ENCODE results near the gene IL17F. TPM values are rescaled to one million over a fixed set of nuclear protein-coding genes. Genes with fewer than 3 reads are reported as not detected.

The IL17F gene
- total RNA-seq, 2 experiments from 2014 or later = not detected

DNA sequence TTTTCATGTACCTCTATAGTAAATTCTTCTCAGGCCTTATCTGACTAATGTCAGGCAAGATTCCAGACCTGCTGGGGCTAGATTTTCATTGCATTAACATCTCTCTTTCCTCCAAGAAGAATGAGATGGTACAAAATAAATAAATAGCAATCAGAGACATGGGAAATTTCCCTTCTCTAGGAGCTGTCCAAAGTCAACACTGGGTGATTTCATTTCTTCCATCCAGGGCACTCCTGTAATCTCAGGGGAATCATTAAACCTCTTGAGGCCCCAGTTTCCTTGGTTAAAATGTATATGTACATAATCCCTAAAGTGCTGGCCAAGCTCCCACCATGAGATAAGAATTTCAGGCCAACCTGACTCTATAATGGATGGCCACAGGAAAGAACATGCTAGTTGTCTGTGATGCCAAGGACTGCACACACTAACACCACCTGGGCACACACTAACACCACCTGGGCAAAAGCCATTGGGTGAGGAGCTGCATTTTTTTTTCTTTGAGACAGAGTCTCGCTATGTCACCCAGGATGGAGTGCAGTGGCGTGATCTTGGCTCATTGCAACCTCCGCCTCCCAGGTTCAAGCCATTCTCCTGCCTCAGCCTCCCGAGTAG, 912 bp downstream of the IL17F start:
- no peaks in the 10 kb centered on the region for H3K9me3 ChIP-seq (ENCODE audit: low read length)
- no peak overlapping the region for H3K27ac ChIP-seq (ENCODE audit: low read depth, low read length, poor library complexity, severe bottlenecking)
- no TSS peak for BruUV-seq (replicated peaks)
- H3K4me1 ChIP-seq (ENCODE audit: insufficient read depth, low read length, poor library complexity, severe bottlenecking) = no peaks in the 10 kb centered on the region
- TF ChIP-seq, protein P1, sequence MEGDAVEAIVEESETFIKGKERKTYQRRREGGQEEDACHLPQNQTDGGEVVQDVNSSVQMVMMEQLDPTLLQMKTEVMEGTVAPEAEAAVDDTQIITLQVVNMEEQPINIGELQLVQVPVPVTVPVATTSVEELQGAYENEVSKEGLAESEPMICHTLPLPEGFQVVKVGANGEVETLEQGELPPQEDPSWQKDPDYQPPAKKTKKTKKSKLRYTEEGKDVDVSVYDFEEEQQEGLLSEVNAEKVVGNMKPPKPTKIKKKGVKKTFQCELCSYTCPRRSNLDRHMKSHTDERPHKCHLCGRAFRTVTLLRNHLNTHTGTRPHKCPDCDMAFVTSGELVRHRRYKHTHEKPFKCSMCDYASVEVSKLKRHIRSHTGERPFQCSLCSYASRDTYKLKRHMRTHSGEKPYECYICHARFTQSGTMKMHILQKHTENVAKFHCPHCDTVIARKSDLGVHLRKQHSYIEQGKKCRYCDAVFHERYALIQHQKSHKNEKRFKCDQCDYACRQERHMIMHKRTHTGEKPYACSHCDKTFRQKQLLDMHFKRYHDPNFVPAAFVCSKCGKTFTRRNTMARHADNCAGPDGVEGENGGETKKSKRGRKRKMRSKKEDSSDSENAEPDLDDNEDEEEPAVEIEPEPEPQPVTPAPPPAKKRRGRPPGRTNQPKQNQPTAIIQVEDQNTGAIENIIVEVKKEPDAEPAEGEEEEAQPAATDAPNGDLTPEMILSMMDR (conservative IDR thresholded peaks at IDR 0.05; ENCODE audit: low read length) = no peak
- H2AFZ ChIP-seq (ENCODE audit: low read length) = no peak overlapping the region
- DNase-seq (ENCODE audit: low spot score) = no peak
- no peak overlapping the region for H3K4me3 ChIP-seq (ENCODE audit: low read depth, low read length, poor library complexity, severe bottlenecking)
- no peaks in the 10 kb centered on the region for H3K79me2 ChIP-seq (ENCODE audit: insufficient read depth, low read depth, low read length)
- H3K36me3 ChIP-seq (ENCODE audit: insufficient read depth, low read length) = no peaks in the 10 kb centered on the region
- H3K4me2 ChIP-seq (ENCODE audit: low read length) = no peak overlapping the region
- POLR2A ChIA-PET = interaction anchor here (0.7 to 2.9 kb wide), 4 partner anchors 10 to 428 kb away, joined by 3 to 7 read pairs (median 4); no protein-coding TSS in a partner anchor
- CTCF ChIA-PET (ENCODE audit: unreplicated experiment) = no interaction called here
- H4K20me1 ChIP-seq (ENCODE audit: insufficient read depth, low read length) = no peaks in the 10 kb centered on the region
- intact Hi-C loops (cut with micrococcal nuclease; ENCODE audit: unreplicated experiment) = no loop called here
- no peaks in the 10 kb centered on the region for H3K9me2 ChIP-seq (ENCODE audit: insufficient read depth, low read length)

GRCh38 chr6:52241819-52242218, 2.5 kb downstream of the IL17F start:
- H3K79me2 ChIP-seq (ENCODE audit: insufficient read depth, low read depth, low read length) = no peaks in the 10 kb centered on the region
- TF ChIP-seq, protein P1 (conservative IDR thresholded peaks at IDR 0.05; ENCODE audit: low read length) = no peak
- no peak for TF ChIP-seq EZH2phosphoT487 (IDR thresholded peaks at IDR 0.05; ENCODE audit: borderline replicate concordance, low read depth, low read length)
- no peak overlapping the region for H2AFZ ChIP-seq (ENCODE audit: low read length)
- no peak overlapping the region for H3K4me3 ChIP-seq (ENCODE audit: low read depth, low read length, poor library complexity, severe bottlenecking)
- H3K9me3 ChIP-seq (ENCODE audit: low read length) = no peaks in the 10 kb centered on the region
- no peak overlapping the region for H3K27ac ChIP-seq (ENCODE audit: low read depth, low read length, poor library complexity, severe bottlenecking)
- no peaks in the 10 kb centered on the region for H3K36me3 ChIP-seq (ENCODE audit: insufficient read depth, low read length)
- ChIA-PET CTCF (ENCODE audit: unreplicated experiment) (no interaction called here), POLR2A (interaction anchor here (0.6 to 2.9 kb wide), 4 partner anchors 10 to 31 kb away, joined by 3 to 7 read pairs (median 4); no protein-coding TSS in a partner anchor)
- intact Hi-C loops (cut with micrococcal nuclease; ENCODE audit: unreplicated experiment) = no loop called here
- no peaks in the 10 kb centered on the region for H3K4me1 ChIP-seq (ENCODE audit: insufficient read depth, low read length, poor library complexity, severe bottlenecking)
- BruUV-seq (replicated peaks) = no TSS peak
- H4K20me1 ChIP-seq (ENCODE audit: insufficient read depth, low read length) = no peaks in the 10 kb centered on the region
- DNase-seq (ENCODE audit: low spot score) = no peak
- H3K9me2 ChIP-seq (ENCODE audit: insufficient read depth, low read length) = no peaks in the 10 kb centered on the region
- no peak overlapping the region for H3K4me2 ChIP-seq (ENCODE audit: low read length)
